Neural cell (in vitro differentiated cells): ENCODE measurements around the gene GNAS-AS1. TPM values are rescaled to one million over a fixed set of nuclear protein-coding genes. Genes with fewer than 3 reads are reported as not detected.

ENCODE experiments used
- H2AFZ ChIP-seq: fragments of 200-600, 300-800 bp; sonication (generic), shearing (Covaris generic); 2 replicates; pipeline ENCODE4 v1.6.0; 2014; ENCODE audit warnings: low read depth, mild to moderate bottlenecking, antibody characterized with exemption, low read length, moderate library complexity
- H3F3A ChIP-seq: fragments of 200-600 bp; shearing (Covaris generic); 2 replicates; pipeline ENCODE4 v1.6.1; 2016; ENCODE audit warnings: mild to moderate bottlenecking, moderate library complexity, mixed read lengths, antibody characterized with exemption, low read length; ENCODE audit not compliant: insufficient read depth, poor library complexity, severe bottlenecking
- H3K27ac ChIP-seq: fragments of 200-600, 300-800 bp; sonication (generic), shearing (Covaris generic); 2 replicates; pipeline ENCODE4 v1.5.1; 2014; ENCODE audit warnings: mild to moderate bottlenecking, low read length, moderate library complexity
- H3K27me3 ChIP-seq: fragments of 300-800, 200-600 bp; sonication (generic), shearing (Covaris generic); 2 replicates; pipeline ENCODE4 v1.6.0; 2014; ENCODE audit warnings: mild to moderate bottlenecking, low read depth, low read length, moderate library complexity; ENCODE audit not compliant: insufficient read depth
- H3K36me3 ChIP-seq: fragments of 300-800, 200-600 bp; sonication (generic), shearing (Covaris generic); 2 replicates; pipeline ENCODE4 v1.5.1; 2014; ENCODE audit warnings: mild to moderate bottlenecking, antibody characterized with exemption, low read length, moderate library complexity; ENCODE audit not compliant: insufficient read depth
- H3K4me2 ChIP-seq: fragments of 300-800, 200-600 bp; sonication (generic), shearing (Covaris generic); 2 replicates; pipeline ENCODE4 v1.6.0; 2014; ENCODE audit warnings: mild to moderate bottlenecking, low read length
- H3K4me3 ChIP-seq: fragments of 300-800, 200-600 bp; sonication (generic), shearing (Covaris generic); 2 replicates; pipeline ENCODE4 v1.5.1; 2014; ENCODE audit warnings: mild to moderate bottlenecking, low read length, moderate library complexity
- H3K79me2 ChIP-seq: fragments of 200-600 bp; shearing (Covaris generic); replicated peaks from 2 replicates; pipeline ENCODE4 v1.6.0; 2014; ENCODE audit warnings: mild to moderate bottlenecking, low read length, moderate library complexity; ENCODE audit not compliant: insufficient read depth
- H3K9ac ChIP-seq: fragments of 300-800, 200-600 bp; sonication (generic), shearing (Covaris generic); 2 replicates; pipeline ENCODE4 v1.6.1; 2016; ENCODE audit warnings: mild to moderate bottlenecking, low read length, mixed read lengths
- H3K9me2 ChIP-seq: fragments of 200-600 bp; shearing (Covaris generic); 2 replicates; pipeline ENCODE4 v1.6.1; 2016; ENCODE audit warnings: mild to moderate bottlenecking, low read length, mixed read lengths; ENCODE audit not compliant: insufficient read depth
- H3K9me3 ChIP-seq: fragments of 200-600, 300-800 bp; sonication (generic), shearing (Covaris generic); 2 replicates; pipeline ENCODE4 v1.6.1; 2016; ENCODE audit warnings: mild to moderate bottlenecking, mixed run types, low read length, moderate library complexity, mixed read lengths
- H4K20me1 ChIP-seq: fragments of 200-600 bp; shearing (Covaris generic); 2 replicates; pipeline ENCODE4 v1.6.1; 2016; ENCODE audit warnings: mild to moderate bottlenecking, mixed run types; ENCODE audit not compliant: insufficient read depth
- EP300 ChIP-seq: fragments of 450-650 bp; conservative IDR thresholded peaks from 2 replicates; pipeline ENCODE4 v1.6.1; 2014; ENCODE audit warnings: antibody characterized with exemption, mild to moderate bottlenecking, moderate library complexity; ENCODE audit not compliant: poor library complexity, severe bottlenecking
- EZH2 ChIP-seq: fragments of 200-600, 300-800 bp; shearing (Covaris generic), sonication (generic); IDR thresholded peaks from 2 replicates; pipeline ENCODE4 v1.6.1; 2014; ENCODE audit warnings: antibody characterized with exemption, low read length, borderline replicate concordance, mild to moderate bottlenecking; ENCODE audit not compliant: insufficient read depth, poor library complexity, severe bottlenecking
- MXI1 ChIP-seq: fragments of 450-650 bp; conservative IDR thresholded peaks from 2 replicates; pipeline ENCODE4 v1.6.1; 2014; ENCODE audit warnings: antibody characterized with exemption, mild to moderate bottlenecking; ENCODE audit not compliant: poor library complexity, severe bottlenecking
- POLR2AphosphoS5 ChIP-seq: IDR thresholded peaks from 2 replicates; pipeline ENCODE4 v1.6.1; 2012
- RAD21 ChIP-seq: fragments of 450-650 bp; conservative IDR thresholded peaks from 2 replicates; pipeline ENCODE4 v1.6.1; 2014; ENCODE audit warnings: antibody characterized with exemption, mild to moderate bottlenecking, moderate library complexity
- REST ChIP-seq: IDR thresholded peaks from 2 replicates; pipeline ENCODE4 v1.6.1; 2012; ENCODE audit warnings: borderline replicate concordance
- SMC3 ChIP-seq: fragments of 450-650 bp; conservative IDR thresholded peaks from 2 replicates; pipeline ENCODE4 v1.6.1; 2014; ENCODE audit warnings: antibody characterized with exemption, mild to moderate bottlenecking, moderate library complexity; ENCODE audit not compliant: poor library complexity
- TAF1 ChIP-seq: IDR thresholded peaks from 2 replicates; pipeline ENCODE4 v1.6.1; 2012; ENCODE audit warnings: low read depth
- polyA plus RNA-seq: library from polyadenylated mRNA; depleted of rRNA; stranded (reverse); fragments of >200 nt; gene quantifications from 2 replicates; pipeline ENCODE4 v1.2.3, GENCODE V29; 2014
- TF ChIP-seq, protein P1 (sequence below): fragments of 450-650 bp; IDR thresholded peaks from 2 replicates; pipeline ENCODE4 v1.5.1; 2014; ENCODE audit warnings: antibody characterized with exemption, mild to moderate bottlenecking, moderate library complexity; ENCODE audit not compliant: poor library complexity, severe bottlenecking

The GNAS-AS1 gene
- polyA plus RNA-seq, 1 donor from 2014 or later, result not detected

- no peaks in the 10 kb centered on the region for H3K36me3 ChIP-seq
- no peaks in the 10 kb centered on the region for H3K9me3 ChIP-seq
- no peak overlapping the region for H3K4me2 ChIP-seq
- no peak overlapping the region for H2AFZ ChIP-seq
- H4K20me1 ChIP-seq, result no peaks in the 10 kb centered on the region
- no peaks in the 10 kb centered on the region for H3F3A ChIP-seq
- H3K27me3 ChIP-seq, result no peaks in the 10 kb centered on the region
- no peak overlapping the region for H3K9ac ChIP-seq
- no peaks in the 10 kb centered on the region for H3K9me2 ChIP-seq
- H3K79me2 ChIP-seq, result no peaks in the 10 kb centered on the region
- no peak for TF ChIP-seq EP300
- no peak for TF ChIP-seq TAF1
- no peak for TF ChIP-seq EZH2
- TF ChIP-seq REST, result no peak
- TF ChIP-seq MXI1, result no peak
- TF ChIP-seq RAD21, result no peak
- TF ChIP-seq POLR2AphosphoS5, result no peak
- TF ChIP-seq, protein P1, sequence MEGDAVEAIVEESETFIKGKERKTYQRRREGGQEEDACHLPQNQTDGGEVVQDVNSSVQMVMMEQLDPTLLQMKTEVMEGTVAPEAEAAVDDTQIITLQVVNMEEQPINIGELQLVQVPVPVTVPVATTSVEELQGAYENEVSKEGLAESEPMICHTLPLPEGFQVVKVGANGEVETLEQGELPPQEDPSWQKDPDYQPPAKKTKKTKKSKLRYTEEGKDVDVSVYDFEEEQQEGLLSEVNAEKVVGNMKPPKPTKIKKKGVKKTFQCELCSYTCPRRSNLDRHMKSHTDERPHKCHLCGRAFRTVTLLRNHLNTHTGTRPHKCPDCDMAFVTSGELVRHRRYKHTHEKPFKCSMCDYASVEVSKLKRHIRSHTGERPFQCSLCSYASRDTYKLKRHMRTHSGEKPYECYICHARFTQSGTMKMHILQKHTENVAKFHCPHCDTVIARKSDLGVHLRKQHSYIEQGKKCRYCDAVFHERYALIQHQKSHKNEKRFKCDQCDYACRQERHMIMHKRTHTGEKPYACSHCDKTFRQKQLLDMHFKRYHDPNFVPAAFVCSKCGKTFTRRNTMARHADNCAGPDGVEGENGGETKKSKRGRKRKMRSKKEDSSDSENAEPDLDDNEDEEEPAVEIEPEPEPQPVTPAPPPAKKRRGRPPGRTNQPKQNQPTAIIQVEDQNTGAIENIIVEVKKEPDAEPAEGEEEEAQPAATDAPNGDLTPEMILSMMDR, result no peak
- no peak for TF ChIP-seq SMC3
- H3K4me3 ChIP-seq, result no peak overlapping the region
- H3K27ac ChIP-seq, result no peak overlapping the region
Measured at GRCh38 chr20:58811334-58811733, 39.4 kb downstream of the GNAS-AS1 start.

DNA sequence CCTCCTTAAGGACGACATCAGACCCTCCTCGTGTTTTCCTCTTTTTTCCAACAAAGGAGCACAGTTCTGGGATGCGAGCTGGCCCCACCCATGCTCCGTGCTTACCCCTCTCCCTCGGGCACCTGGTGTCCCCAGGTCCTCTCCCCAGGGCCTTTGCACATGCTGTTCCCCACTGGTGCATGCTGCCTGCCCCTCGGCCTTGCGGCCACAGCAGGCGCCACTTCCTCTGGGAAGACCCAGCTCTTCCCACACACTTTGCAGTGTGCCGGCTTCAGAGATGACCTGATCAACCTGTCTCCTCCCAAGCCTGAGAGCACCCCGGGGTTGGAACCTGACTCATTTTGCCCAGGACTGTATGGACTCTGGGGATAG is 39.8 kb downstream of the GNAS-AS1 start:
- Histone ChIP-seq H3K79me2 (no peaks in the 10 kb centered on the region), H4K20me1 (no peaks in the 10 kb centered on the region), H2AFZ (no peak overlapping the region), H3K27ac (no peak overlapping the region), H3K4me3 (no peak overlapping the region), H3K9me2 (no peaks in the 10 kb centered on the region), H3K27me3 (no peaks in the 10 kb centered on the region), H3K9ac (no peak overlapping the region), H3K36me3 (no peaks in the 10 kb centered on the region), H3K4me2 (no peak overlapping the region), H3F3A (no peaks in the 10 kb centered on the region), H3K9me3 (no peaks in the 10 kb centered on the region)
- no peak for TF ChIP-seq POLR2AphosphoS5
- no peak for TF ChIP-seq EP300
- TF ChIP-seq RAD21, result no peak
- TF ChIP-seq, protein P1, result no peak
- no peak for TF ChIP-seq TAF1
- no peak for TF ChIP-seq MXI1
- TF ChIP-seq EZH2, result no peak
- TF ChIP-seq SMC3, result no peak
- TF ChIP-seq REST, result no peak
